HCT116 (cell line): ENCODE measurements around the gene FMN2.

Experiments used
- CEBPB ChIP-seq: IDR thresholded peaks from 2 replicates; pipeline ENCODE4 v1.6.1; 2012; ENCODE audit warnings: low read depth
- EZH2 ChIP-seq: fragments of 200-600 bp; sonication (generic); IDR thresholded peaks from 2 replicates; pipeline ENCODE4 v1.6.1; 2017; ENCODE audit warnings: antibody characterized with exemption, mixed run types
- EZH2phosphoT487 ChIP-seq: fragments of 200-600 bp; IDR thresholded peaks from 2 replicates; pipeline ENCODE4 v1.6.1; 2018; ENCODE audit warnings: antibody characterized with exemption, borderline replicate concordance
- POLR2A ChIP-seq: IDR thresholded peaks from 2 replicates; pipeline ENCODE4 v1.7.0; 2011; ENCODE audit warnings: borderline replicate concordance; ENCODE audit not compliant: insufficient read depth, insufficient read length; ENCODE audit errors: extremely low read depth
- POLR2AphosphoS5 ChIP-seq: IDR thresholded peaks from 2 replicates; pipeline ENCODE4 v1.6.1; 2011; ENCODE audit warnings: mild to moderate bottlenecking, low read depth, low read length, moderate library complexity
- SIN3A ChIP-seq: IDR thresholded peaks from 2 replicates; pipeline ENCODE4 v1.6.1; 2012; ENCODE audit warnings: low read depth
- YY1 ChIP-seq: IDR thresholded peaks from 2 replicates; pipeline ENCODE4 v1.6.1; 2011; ENCODE audit warnings: low read length, low read depth, moderate library complexity, mild to moderate bottlenecking; ENCODE audit not compliant: insufficient replicate concordance; ENCODE audit errors: extremely low read depth
- ZFX ChIP-seq: fragments of 450-650 bp; IDR thresholded peaks from 2 replicates; pipeline ENCODE4 v1.6.1; 2017
- TF ChIP-seq, protein P1 (sequence below), 3 experiments: fragments of 200-600 bp in 1 of 3; sonication (generic) in 1 of 3; IDR thresholded peaks in 2 of 3; conservative IDR thresholded peaks in 1 of 3; 2 replicates each; pipeline ENCODE4 v1.5.1; 2012 to 2017; ENCODE audit warnings: low read depth in 2 of 3, low read length in 2 of 3, antibody characterized with exemption in 1 of 3, borderline replicate concordance in 1 of 3, control low read depth in 1 of 3, mild to moderate bottlenecking in 1 of 3, mixed read lengths in 1 of 3, mixed run types in 1 of 3, moderate library complexity in 1 of 3; ENCODE audit not compliant: insufficient read depth in 1 of 3

- TF ChIP-seq EZH2 (no peak), POLR2A (no peak), SIN3A (no peak), ZFX (no peak), EZH2phosphoT487 (no peak), CEBPB (no peak), POLR2AphosphoS5 (no peak), YY1 (no peak)
- TF ChIP-seq, protein P1, sequence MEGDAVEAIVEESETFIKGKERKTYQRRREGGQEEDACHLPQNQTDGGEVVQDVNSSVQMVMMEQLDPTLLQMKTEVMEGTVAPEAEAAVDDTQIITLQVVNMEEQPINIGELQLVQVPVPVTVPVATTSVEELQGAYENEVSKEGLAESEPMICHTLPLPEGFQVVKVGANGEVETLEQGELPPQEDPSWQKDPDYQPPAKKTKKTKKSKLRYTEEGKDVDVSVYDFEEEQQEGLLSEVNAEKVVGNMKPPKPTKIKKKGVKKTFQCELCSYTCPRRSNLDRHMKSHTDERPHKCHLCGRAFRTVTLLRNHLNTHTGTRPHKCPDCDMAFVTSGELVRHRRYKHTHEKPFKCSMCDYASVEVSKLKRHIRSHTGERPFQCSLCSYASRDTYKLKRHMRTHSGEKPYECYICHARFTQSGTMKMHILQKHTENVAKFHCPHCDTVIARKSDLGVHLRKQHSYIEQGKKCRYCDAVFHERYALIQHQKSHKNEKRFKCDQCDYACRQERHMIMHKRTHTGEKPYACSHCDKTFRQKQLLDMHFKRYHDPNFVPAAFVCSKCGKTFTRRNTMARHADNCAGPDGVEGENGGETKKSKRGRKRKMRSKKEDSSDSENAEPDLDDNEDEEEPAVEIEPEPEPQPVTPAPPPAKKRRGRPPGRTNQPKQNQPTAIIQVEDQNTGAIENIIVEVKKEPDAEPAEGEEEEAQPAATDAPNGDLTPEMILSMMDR (IDR thresholded peaks at IDR 0.05 in 2 of 3, conservative IDR thresholded peaks at IDR 0.05 in 1 of 3; ENCODE audit: borderline replicate concordance in 1 of 3, insufficient read depth in 1 of 3, low read depth in 2 of 3, low read length in 2 of 3), result no peak
Observed at GRCh38 chr1:240171907-240172306, 80.2 kb downstream of the FMN2 start.
